Measurements from ENCODE around the gene EHD3.

GRCh38 chr2:31274401-31275075, 40.6 kb downstream of the EHD3 start:
- TF ChIP-seq CTCF (IDR thresholded peaks at IDR 0.05; ENCODE audit: low read depth, low read length, missing input control) = no peak
- TF ChIP-seq JUND (IDR thresholded peaks at IDR 0.05) = no peak
- peak in 1 of 2 donors; percentile 16 for TF ChIP-seq RAD21 (IDR thresholded peaks at IDR 0.05)
- TF ChIP-seq GABPA (IDR thresholded peaks at IDR 0.05 in 1 of 2, conservative IDR thresholded peaks at IDR 0.05 in 1 of 2) = no peak
- no peak for TF ChIP-seq ATF3 (IDR thresholded peaks at IDR 0.05)
